K562 (cell line): ENCODE measurements around the gene NUFIP1. TPM values are rescaled to one million over a fixed set of nuclear protein-coding genes. Genes with fewer than 3 reads are reported as not detected.

Experiments used
- ATAC-seq: fragments of 200-7000 bp; cut with Tn5 transposase; 3 replicates; pipeline ENCODE4 v1.9.1; 2020; ENCODE audit warnings: moderate library complexity
- BruUV-seq: library from RNA; stranded (reverse); fragments of 400-500 nt; replicated peaks from 2 replicates; lab custom pipeline; 2021; lab: Mats Ljungman, UMichigan
- CTCF ChIA-PET: fragments of 300-600 bp; formaldehyde crosslinking; extraction: SDS; loops from one replicate; lab custom pipeline; 2021; ENCODE audit warnings: low intra/inter-chr PET ratio; lab: Yijun Ruan, JAX
- POLR2A ChIA-PET: fragments of 300-600, 350-650 bp; sonication (Branson Sonifier 250); formaldehyde crosslinking; extraction: SDS; loops from one replicate; lab custom pipeline; 2021; ENCODE audit warnings: antibody characterized with exemption, inconsistent platforms; lab: Yijun Ruan, JAX
- DNase-seq, 4 experiments: peaks; one replicate each; pipeline versions ENCODE4 v3.0.0 to v3.0.0-alpha.2; 2011 to 2018; ENCODE audit warnings: low spot score in 3 of 4, mixed read lengths in 3 of 4; ENCODE audit errors: extremely low read depth in 1 of 4
- FAIRE-seq: peaks from 2 replicates; lab custom pipeline; 2011; peaks lifted over from hg19 to GRCh38; lab: Jason Lieb, UNC
- H2AFZ ChIP-seq: 2 replicates; pipeline ENCODE4 v1.6.0; 2011; ENCODE audit warnings: low read depth, low read length, control low read depth, inconsistent platforms
- H3K27ac ChIP-seq: fragments of 200-600 bp; 3 replicates; pipeline ENCODE4 v1.8.0; 2011; ENCODE audit warnings: low read depth, mild to moderate bottlenecking, control low read depth, inconsistent platforms, low read length, moderate library complexity, mixed read lengths; ENCODE audit errors: extremely low read depth
- H3K27me3 ChIP-seq, 2 experiments: fragments of 300-600 bp in 1 of 2; 2 replicates in 1 of 2; 3 replicates in 1 of 2; pipeline versions ENCODE4 v1.6.0 to v1.8.0; 2011; ENCODE audit warnings: inconsistent platforms in 2 of 2, low read length in 2 of 2, mild to moderate bottlenecking in 1 of 2, mixed read lengths in 1 of 2, moderate library complexity in 1 of 2; ENCODE audit not compliant: control insufficient read depth in 2 of 2, insufficient read depth in 2 of 2
- H3K36me3 ChIP-seq: fragments of 300-600 bp; 3 replicates; pipeline ENCODE4 v1.8.0; 2011; ENCODE audit warnings: mild to moderate bottlenecking, low read length, inconsistent platforms; ENCODE audit not compliant: control insufficient read depth, insufficient read depth
- H3K4me1 ChIP-seq, 2 experiments: fragments of 200-600 bp in 1 of 2; replicated peaks in 1 of 2; 2 replicates in 1 of 2; 3 replicates in 1 of 2; pipeline versions ENCODE4 v1.5.1 to v1.8.0; 2011; ENCODE audit warnings: inconsistent platforms in 2 of 2, low read length in 2 of 2, mild to moderate bottlenecking in 1 of 2, mixed read lengths in 1 of 2, moderate library complexity in 1 of 2; ENCODE audit not compliant: control insufficient read depth in 2 of 2, insufficient read depth in 2 of 2
- H3K4me2 ChIP-seq: 2 replicates; pipeline ENCODE4 v1.6.1; 2011; ENCODE audit warnings: low read length, control low read depth, inconsistent platforms, mixed read lengths; ENCODE audit not compliant: insufficient read depth
- H3K4me3 ChIP-seq: fragments of 200-600 bp; sonication (generic), shearing (Covaris generic); 2 replicates; pipeline ENCODE4 v1.5.1; 2016; ENCODE audit warnings: control low read depth, inconsistent platforms
- H3K79me2 ChIP-seq: fragments of 200-600 bp; 3 replicates; pipeline ENCODE4 v1.8.0; 2011; ENCODE audit warnings: low read length, inconsistent platforms; ENCODE audit not compliant: control insufficient read depth, insufficient read depth
- H3K9ac ChIP-seq, 2 experiments: 2 replicates each; pipeline versions ENCODE4 v1.6.0 to v1.6.1; 2011; ENCODE audit warnings: low read depth in 2 of 2, low read length in 2 of 2, control low read depth in 1 of 2, inconsistent platforms in 1 of 2, mild to moderate bottlenecking in 1 of 2, mixed read lengths in 1 of 2; ENCODE audit not compliant: insufficient read depth in 1 of 2
- H3K9me1 ChIP-seq: one replicate; pipeline ENCODE4 v1.6.0; 2011; ENCODE audit warnings: inconsistent platforms, mild to moderate bottlenecking, low read length, moderate library complexity; ENCODE audit not compliant: control insufficient read depth, insufficient read depth
- H3K9me3 ChIP-seq: replicated peaks from 2 replicates; pipeline ENCODE4 v1.5.1; 2011; ENCODE audit warnings: low read depth, low read length, inconsistent platforms; ENCODE audit not compliant: control insufficient read depth, insufficient read depth
- H4K20me1 ChIP-seq: replicated peaks from 2 replicates; pipeline ENCODE4 v1.6.1; 2011; ENCODE audit warnings: low read length, inconsistent platforms, mixed read lengths; ENCODE audit not compliant: control insufficient read depth, insufficient read depth
- ATF3 ChIP-seq, 2 experiments: fragments of 450-650 bp in 1 of 2; sonication (generic) in 1 of 2; formaldehyde crosslinking in 1 of 2; IDR thresholded peaks in 1 of 2; conservative IDR thresholded peaks in 1 of 2; 2 replicates each; pipeline versions ENCODE4 v1.6.1 to v1.8.1; 2016 to 2023; ENCODE audit warnings: mild to moderate bottlenecking in 2 of 2, moderate library complexity in 2 of 2, inconsistent platforms in 1 of 2, missing genetic modification reagents in 1 of 2
- CSDE1 ChIP-seq, 2 experiments: fragments of 450-650 bp; IDR thresholded peaks; 2 replicates each; pipeline ENCODE4 v1.6.1; 2016; ENCODE audit warnings: mild to moderate bottlenecking in 1 of 2
- HDAC2 ChIP-seq: fragments of 450-650 bp; IDR thresholded peaks from 2 replicates; pipeline ENCODE4 v1.6.1; 2016; ENCODE audit warnings: mild to moderate bottlenecking
- L3MBTL2 ChIP-seq: fragments of 450-650 bp; IDR thresholded peaks from 2 replicates; pipeline ENCODE4 v1.6.1; 2016; ENCODE audit warnings: mild to moderate bottlenecking, moderate library complexity
- ZFX ChIP-seq: sonication (generic); formaldehyde crosslinking; IDR thresholded peaks from 2 replicates; pipeline ENCODE4 v1.8.0; 2022; ENCODE audit warnings: mild to moderate bottlenecking, missing genetic modification reagents, moderate library complexity
- ZNF134 ChIP-seq: fragments of 250-450 bp; sonication (Bioruptor Pico); conservative IDR thresholded peaks from 2 replicates; pipeline ENCODE4 v1.4.0; 2020
- ZNF197 ChIP-seq: fragments of 200-800 bp; sonication (Bioruptor generic); IDR thresholded peaks from 2 replicates; pipeline ENCODE4 v1.6.1; 2016; ENCODE audit warnings: low read depth, missing genetic modification characterization, missing compliant biosample characterization
- ZNF324 ChIP-seq: fragments of 250-450 bp; sonication (Bioruptor Pico); IDR thresholded peaks from 2 replicates; pipeline ENCODE4 v1.4.0; 2020; ENCODE audit warnings: mild to moderate bottlenecking
- ZNF354B ChIP-seq: fragments of 250-450 bp; sonication (Bioruptor Pico); IDR thresholded peaks from 2 replicates; pipeline ENCODE4 v1.4.0; 2020
- ZNF444 ChIP-seq: fragments of 250-450 bp; sonication (Bioruptor Pico); IDR thresholded peaks from 2 replicates; pipeline ENCODE4 v1.4.0; 2020; ENCODE audit warnings: mild to moderate bottlenecking, moderate library complexity
- ZNF695 ChIP-seq: fragments of 450-650 bp; formaldehyde crosslinking; IDR thresholded peaks from 2 replicates; pipeline ENCODE4 v1.4.0; 2020; ENCODE audit warnings: mild to moderate bottlenecking, moderate library complexity
- WGBS: fragments of 100-300 bp; shearing (Covaris generic); methylation state at CpG from one replicate; pipeline ENCODE4 v1.1.6; 2016; ENCODE audit warnings: low coverage, mixed read lengths; ENCODE audit not compliant: insufficient coverage; ENCODE audit errors: missing lambda C conversion rate; 5-methylcytosine and 5-hydroxymethylcytosine counted together
- in situ Hi-C: fragments of 300-500 bp; cut with MboI; formaldehyde crosslinking; loops from 4 replicates; pipeline ENCODE4 v1.15.0; 2018; ENCODE audit warnings: inconsistent platforms, mixed read lengths
- intact Hi-C: fragments of 100-400 bp; cut with micrococcal nuclease; formaldehyde crosslinking; loops from 2 replicates; pipeline ENCODE4 v1.14.2; 2022
- polyA plus RNA-seq, 8 experiments: library from polyadenylated mRNA; depleted of rRNA in 4 of 8; stranded (reverse) in 5 of 8; unstranded in 3 of 8; fragments of >200 nt; fragmentation: Nextera tagmentation in 2 of 8; fragmentation: Illumina TruSeq in 1 of 8; extraction: Ambion mirVana in 2 of 8; extraction: Trizol in 1 of 8; gene quantifications; 2 replicates each; pipeline versions ENCODE4 v1.2.1 to v1.2.3, GENCODE V29; 2011 to 2014; ENCODE audit warnings: inconsistent platforms in 1 of 8, missing spikeins in 1 of 8
- total RNA-seq, 7 experiments: library from RNA; depleted of rRNA in 6 of 7; stranded (reverse); fragments of >200 nt in 6 of 7; fragmentation: Illumina TruSeq in 2 of 7; extraction: Trizol in 2 of 7; gene quantifications; 2 replicates each; pipeline versions ENCODE4 v1.2.1 to v1.2.3, GENCODE V29; 2011 to 2021; ENCODE audit warnings: low replicate concordance in 1 of 7

The NUFIP1 gene
- total and polyA plus RNA-seq, 9 of the 15 experiments (the other 6 are each of a cell fraction or from before 2014, with no cell fraction given), result 2.6 to 9.7 (median 4.1) TPM

- Histone ChIP-seq H3K9me3 (no peaks in the 10 kb centered on the region; the same call in 1 of the 2 replicates), H3K4me1 (peaks cover 0 to 5% of the 10 kb centered on the region in 2 experiments; a peak in 4 of 5 replicates), H3K4me2 (no peak overlapping the region), H3K27ac (no peak overlapping the region), H3K9ac (no peak overlapping the region), H3K9me1 (no peaks in the 10 kb centered on the region), H3K79me2 (no peaks in the 10 kb centered on the region), H3K27me3 (peaks cover 10 to 11% of the 10 kb centered on the region in 2 experiments; a peak in 4 of 5 replicates), H3K4me3 (no peak overlapping the region), H3K36me3 (no peaks in the 10 kb centered on the region), H4K20me1 (no peaks in the 10 kb centered on the region; the same call in 1 of the 2 replicates), H2AFZ (no peak overlapping the region)
- no peak for DNase-seq
- no peak for ATAC-seq
- in situ Hi-C loops, result no loop called here
- intact Hi-C loops, result no loop called here
- no peak for TF ChIP-seq CSDE1 (IDR thresholded peaks at IDR 0.05)
- no peak for TF ChIP-seq HDAC2
- no peak for TF ChIP-seq ZNF444 (CRISPR knock-in tag)
- BruUV-seq, result no TSS peak
- CTCF ChIA-PET, result no interaction called here
- no peak for FAIRE-seq
- POLR2A ChIA-PET, result no interaction called here
- WGBS, result 65% methylated on average over 8 of the region's 11 CpGs
Measured at GRCh38 chr13:44921246-44921877, 67.9 kb downstream of the NUFIP1 start.

GRCh38 chr13:44920013-44920412 lies 69.3 kb downstream of the NUFIP1 start:
- H4K20me1 ChIP-seq, result no peaks in the 10 kb centered on the region; the same call in 1 of the 2 replicates
- WGBS, result 83% methylated on average over 2 of the region's 3 CpGs
- no peak for TF ChIP-seq L3MBTL2
- no peak for TF ChIP-seq ZNF695
- no peak for TF ChIP-seq ZNF354B (CRISPR knock-in tag)
- TF ChIP-seq ZNF197, result no peak
- TF ChIP-seq ZNF134 (CRISPR knock-in tag), result no peak
- TF ChIP-seq ZNF324, result no peak
- no peak for TF ChIP-seq ZFX (CRISPR knock-in tag)
- no peak for TF ChIP-seq ATF3 (IDR thresholded peaks at IDR 0.05)
- no peak for TF ChIP-seq ATF3 (CRISPR knock-in tag; conservative IDR thresholded peaks at IDR 0.05)
- in situ Hi-C loops (no loop called here), intact Hi-C loops (no loop called here)
- no peaks in the 10 kb centered on the region; the same call in 1 of the 2 replicates for H3K9me3 ChIP-seq
- H3K4me3 ChIP-seq, result no peak overlapping the region
- no TSS peak for BruUV-seq
- no peaks in the 10 kb centered on the region for H3K36me3 ChIP-seq
- peaks cover 0 to 5% of the 10 kb centered on the region in 2 experiments; a peak in 4 of 5 replicates for H3K4me1 ChIP-seq
- no peak overlapping the region for H3K9ac ChIP-seq
- no peaks in the 10 kb centered on the region for H3K9me1 ChIP-seq
- FAIRE-seq (no peak), ATAC-seq (no peak), DNase-seq (no peak)
- POLR2A ChIA-PET, result no interaction called here
- H3K27me3 ChIP-seq, result peaks cover 3 to 6% of the 10 kb centered on the region in 2 experiments; a peak in 3 of 5 replicates
- H2AFZ ChIP-seq, result no peak overlapping the region
- H3K27ac ChIP-seq, result no peak overlapping the region
- no peak overlapping the region for H3K4me2 ChIP-seq
- CTCF ChIA-PET, result no interaction called here
- no peaks in the 10 kb centered on the region for H3K79me2 ChIP-seq
